GM19240 (cell line): Measurements from ENCODE around the gene RAC3.
A peak's percentile ranks its signal among the peaks of the same experiment; 100 is the strongest.
"Not testable (repeated sequence)": the region's sequence is repeated elsewhere in the genome, so short reads cannot be mapped to it uniquely, and the experiment has no call there.

Experiments used
- DNase-seq: peaks from one replicate; pipeline ENCODE4 v3.0.0; 2011; ENCODE audit warnings: low spot score; ENCODE audit not compliant: insufficient read length

RAC3 gene

DNA sequence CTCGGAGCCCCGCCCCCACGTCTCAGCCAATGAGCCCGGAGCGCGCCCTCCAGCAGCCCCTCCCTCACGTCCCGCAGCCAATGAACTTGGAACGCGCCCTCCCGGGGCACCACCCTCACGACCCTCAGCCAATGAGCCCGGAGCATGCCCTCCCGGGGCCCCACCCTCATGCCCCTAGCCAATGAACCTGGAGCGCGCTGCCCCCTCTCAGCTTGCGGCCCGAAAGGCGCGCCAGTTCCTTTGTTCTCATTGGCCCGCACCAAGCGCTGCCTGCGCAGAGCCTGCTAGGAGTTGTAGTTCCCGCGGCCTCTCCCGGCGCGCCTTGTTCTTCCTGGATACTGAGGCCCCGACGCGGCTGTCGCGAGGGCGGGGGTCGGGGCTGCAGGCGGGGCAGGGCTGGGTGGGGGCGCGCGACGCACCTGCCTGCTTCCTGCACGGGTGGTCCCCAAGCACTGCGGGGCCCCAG, 8.5 kb upstream of the RAC3 start, which contains the start of gene LRRC45:
Gene LRRC45 (plus strand): TSS at position 325 of the 466 bp plus-strand sequence. CDS start 339 bp downstream, outside the sequence.
- DNase-seq: peak; percentile 99

DNA sequence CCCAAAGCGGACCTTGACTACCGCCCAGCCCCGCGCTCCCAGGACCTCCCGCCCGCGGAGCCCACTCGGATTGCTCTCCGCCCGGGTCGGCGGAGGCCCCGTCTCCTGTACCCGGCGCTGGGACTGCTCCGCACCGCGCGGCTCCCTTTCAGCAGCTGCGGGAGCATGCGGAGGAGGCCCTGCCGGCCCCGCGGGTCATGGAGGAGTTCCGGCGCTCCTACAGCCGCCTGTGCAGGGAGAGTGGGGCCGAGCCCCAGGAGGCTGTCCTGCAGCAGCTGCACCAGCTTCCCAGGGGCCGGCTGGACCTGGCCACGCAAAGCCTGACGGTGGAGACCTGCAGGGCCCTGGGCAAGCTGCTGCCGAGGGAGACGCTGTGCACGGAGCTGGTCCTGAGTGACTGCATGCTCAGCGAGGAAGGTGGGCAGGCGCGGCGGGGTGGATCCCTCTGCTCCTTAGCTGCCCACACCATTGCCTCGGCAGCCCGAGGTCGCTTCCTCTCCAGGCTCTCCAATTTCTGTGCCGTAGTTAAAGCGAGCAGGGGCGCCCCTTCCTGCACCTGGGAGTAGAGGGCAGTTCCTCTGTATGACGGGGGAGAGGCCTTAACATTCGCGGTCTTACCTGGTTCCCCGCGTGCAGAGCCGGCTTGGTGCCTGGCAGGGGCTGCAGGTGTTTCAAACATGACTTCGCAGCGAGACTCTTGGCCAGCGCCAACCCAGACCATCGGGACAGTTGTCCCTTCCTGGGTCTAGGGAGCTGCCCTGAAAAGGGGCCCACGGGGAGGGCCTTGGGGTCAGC, 7.8 kb upstream of the RAC3 start:
- no peak for DNase-seq

DNA sequence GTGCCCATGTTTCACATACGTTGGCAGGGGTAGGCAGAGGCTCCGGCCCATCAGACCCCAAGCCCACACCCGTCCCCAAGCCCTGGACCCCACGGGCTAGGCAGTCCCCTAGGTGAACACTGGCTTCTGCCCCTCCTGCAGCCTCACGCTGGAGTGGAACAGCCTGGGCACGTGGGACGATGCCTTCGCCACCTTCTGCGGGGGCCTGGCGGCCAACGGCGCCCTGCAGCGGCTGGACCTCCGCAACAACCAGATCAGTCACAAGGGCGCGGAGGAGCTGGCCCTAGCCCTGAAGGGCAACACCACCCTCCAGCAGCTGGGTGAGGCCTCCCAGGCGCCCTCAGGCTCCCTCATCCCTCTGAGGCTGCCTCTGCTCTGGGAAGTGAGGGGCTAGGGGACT, 6.6 kb upstream of the RAC3 start:
- DNase-seq: no peak

DNA sequence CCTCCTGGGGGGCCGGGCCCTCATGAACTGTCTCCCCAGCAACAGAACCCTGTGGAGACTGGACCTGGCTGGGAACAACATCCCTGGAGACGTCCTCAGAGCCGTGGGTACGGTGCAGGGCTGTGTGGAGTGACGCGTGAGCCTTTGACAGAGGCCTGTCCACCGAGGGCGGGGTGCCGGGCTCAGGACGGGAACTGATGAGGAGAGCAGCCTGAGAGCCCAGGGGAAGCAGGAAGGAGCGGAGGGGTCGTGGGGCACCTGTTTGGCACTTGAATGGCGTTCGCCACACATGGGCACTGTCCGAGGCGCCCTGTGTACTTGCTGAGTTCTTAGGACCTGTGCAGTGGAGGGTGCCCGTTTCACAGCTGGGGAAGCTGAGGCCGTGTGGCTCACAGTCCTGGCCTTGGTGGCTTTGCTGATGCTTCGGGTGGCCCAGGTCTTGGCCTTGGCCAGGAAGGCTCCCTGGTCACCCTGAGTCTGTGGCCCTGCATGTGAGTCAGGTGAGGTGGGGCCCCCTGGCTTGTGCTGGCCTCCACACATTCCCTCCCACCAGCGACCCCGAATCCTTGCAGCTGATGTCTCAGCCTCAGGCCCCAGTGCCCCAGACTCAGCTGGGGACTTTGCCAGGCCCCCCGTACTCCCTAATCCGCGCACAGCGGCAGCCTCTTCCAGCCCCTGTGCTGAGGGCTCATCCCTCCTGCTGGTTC, 5.9 kb upstream of the RAC3 start:
- no peak for DNase-seq

DNA sequence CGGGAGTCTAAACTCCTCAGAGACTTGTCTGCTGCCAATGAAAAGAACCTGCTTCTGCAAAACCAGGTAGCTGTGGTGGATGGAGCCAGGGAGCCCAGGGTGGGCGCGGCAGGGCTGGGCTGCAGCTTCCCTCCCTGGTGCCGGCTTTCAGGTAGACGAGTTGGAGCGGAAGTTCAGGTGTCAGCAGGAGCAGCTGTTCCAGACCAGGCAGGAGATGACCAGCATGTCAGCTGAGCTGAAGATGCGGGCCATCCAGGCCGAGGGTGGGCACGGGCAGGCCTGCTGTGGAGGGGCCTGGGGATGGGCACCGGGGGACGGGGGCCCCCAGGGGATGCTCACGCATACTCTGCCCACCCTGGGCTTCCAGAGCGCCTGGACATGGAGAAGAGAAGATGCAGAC, 3.2 kb upstream of the RAC3 start:
- DNase-seq: no peak

DNA sequence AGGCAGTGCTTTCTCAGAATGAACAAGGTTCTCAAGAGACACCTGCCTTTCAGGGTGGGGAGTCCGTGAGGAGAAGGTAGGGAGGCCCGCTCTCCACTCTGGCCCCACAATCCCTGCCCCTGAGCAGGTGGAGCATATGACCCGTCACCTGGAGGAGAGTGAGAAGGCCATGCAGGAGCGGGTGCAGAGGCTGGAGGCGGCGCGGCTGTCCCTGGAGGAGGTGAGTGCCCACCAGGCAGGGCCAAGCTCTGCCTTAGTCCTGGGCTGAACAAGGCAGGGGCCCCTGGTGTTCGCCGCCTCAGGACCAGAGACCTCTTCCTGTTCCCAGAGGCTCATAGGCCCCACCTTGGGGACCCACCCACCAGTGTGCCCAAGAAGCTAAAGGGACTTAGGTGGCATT, 2.5 kb upstream of the RAC3 start:
- DNase-seq: no peak

DNA sequence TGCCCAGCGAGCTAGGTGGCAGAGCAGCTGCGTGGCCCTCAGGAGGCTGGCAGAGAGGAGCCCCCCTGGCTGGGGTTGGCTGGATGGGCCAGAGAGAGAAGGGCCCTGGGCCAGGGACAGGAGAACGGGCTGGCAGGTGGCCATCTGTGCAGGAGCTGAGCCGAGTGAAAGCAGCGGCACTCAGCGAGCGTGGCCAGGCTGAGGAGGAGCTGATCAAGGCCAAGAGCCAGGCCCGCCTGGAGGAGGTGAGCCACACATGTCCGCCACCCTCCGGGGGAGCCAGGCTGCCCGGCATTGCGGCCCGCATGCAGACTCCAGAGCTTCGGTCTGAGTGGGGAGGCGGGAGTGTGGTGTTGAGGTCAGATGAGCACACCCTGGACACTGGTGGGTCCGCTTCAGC, 2.1 kb upstream of the RAC3 start:
- no peak for DNase-seq

DNA sequence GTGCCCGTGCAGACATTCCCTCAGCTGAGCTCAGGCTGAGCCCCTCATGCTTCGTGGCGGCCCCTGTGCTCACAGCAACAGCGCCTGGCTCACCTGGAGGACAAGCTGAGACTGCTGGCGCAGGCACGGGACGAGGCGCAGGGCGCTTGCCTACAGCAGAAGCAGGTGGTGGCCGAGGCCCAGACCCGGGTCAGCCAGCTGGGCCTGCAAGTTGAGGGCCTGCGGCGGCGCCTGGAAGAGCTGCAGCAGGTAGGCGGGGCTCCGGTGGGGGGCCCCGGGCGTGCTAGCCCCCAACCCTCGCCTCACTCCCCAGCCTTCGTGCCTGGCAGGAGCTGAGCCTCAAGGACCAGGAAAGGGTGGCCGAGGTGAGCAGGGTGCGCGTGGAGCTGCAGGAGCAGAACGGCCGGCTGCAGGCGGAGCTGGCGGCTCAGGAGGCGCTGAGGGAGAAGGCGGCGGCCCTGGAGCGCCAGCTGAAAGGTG, 1.4 kb upstream of the RAC3 start:
- no peak for DNase-seq

DNA sequence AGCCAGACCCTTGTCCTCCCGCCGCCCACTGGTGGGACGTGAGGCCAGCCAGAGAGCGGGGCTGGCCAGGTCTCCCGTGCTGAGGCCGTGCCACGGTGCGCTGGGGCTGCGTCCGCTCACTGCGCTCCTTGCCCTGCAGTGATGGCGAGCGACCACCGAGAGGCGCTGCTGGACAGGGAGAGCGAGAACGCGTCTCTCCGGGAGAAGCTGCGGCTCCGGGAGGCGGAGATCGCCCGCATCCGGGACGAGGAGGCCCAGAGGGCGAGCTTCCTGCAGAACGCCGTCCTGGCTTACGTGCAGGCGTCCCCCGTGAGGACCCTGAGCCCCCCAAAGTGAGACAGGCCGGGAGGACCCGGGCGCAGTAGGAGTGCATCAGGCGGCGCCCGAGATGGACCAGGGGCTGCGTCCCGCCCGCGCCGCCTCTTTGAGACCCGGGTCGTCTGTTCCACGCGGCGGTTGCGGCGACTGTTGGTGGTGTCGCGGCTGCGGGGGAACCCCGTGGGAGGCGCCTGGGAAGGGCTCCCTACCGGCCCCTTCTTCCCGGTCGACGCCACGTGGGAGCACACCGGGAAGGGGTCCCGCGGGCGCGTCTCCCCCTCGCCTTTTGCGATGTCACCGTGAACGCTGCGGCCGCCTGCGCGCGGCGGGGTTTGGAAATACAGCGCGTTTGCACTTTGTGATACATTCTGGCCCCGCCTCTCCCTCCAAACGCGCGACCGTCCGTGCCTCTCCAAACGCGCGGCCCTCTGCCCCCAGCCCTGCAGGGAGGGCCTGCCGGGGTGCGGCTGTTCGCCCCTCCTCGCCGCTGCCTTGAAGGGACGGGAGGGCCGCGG, 792 bp upstream of the RAC3 start:
- peak; percentile 68 for DNase-seq

DNA sequence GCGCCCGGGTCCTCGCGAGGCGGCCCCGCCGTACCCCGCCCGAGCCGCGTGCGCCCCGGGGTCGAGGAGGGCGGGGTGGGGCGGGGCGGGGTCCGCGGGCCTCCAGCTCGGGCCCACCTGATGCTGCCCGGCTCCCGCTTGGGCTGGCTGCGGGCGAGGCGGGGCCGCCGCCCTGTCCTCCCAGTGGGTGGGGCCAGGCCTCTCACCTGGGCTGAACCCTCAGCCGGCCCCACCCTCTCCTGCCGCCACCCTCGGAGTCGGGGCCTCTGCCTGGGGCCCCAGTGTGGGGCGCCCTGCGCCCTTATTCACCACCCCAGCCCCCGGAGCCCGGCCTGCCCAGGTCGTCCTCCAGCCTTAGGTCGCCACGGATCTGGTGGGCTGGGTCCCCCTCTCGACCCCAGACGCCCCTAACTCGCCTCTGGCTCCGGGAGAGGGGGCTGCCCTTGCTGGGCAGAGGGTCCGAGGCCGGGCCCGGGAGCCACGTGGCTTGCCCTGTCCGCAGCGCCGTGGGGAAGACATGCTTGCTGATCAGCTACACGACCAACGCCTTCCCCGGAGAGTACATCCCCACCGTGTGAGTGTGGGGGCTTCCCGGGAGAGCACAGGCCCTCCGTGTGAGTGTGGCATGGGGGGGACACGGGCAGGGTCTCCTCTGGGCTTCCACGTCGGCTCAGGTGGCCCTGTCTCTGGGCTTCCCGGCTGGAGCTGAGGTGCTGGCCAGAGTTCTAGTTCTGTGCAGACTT, 578 bp downstream of the RAC3 start:
- no peak for DNase-seq

DNA sequence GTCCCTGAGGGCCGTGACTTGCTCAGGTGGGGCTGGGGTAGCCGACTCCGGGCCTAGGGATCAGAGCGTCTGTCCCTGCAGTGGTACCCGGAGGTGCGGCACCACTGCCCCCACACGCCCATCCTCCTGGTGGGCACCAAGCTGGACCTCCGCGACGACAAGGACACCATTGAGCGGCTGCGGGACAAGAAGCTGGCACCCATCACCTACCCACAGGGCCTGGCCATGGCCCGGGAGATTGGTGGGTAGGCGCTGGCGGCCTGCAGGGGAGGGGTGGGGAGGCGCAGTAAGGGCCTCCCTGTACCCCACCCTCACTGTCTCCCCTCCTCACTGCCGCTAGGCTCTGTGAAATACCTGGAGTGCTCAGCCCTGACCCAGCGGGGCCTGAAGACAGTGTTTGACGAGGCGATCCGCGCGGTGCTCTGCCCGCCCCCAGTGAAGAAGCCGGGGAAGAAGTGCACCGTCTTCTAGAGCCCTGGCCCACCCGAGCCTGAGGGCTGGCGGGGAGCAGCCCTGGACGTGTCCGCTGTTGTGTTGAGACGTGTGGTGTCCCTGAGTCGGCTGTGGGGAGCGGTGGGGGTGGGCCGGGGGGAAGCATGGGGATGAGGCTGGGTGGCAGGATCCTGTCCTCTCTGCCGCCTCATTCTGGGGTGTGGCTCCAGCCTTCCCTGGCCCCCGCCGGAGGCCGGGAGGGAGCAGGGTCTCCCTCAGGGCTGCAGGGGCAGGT, 2.0 kb downstream of the RAC3 start:
- DNase-seq: no peak

DNA sequence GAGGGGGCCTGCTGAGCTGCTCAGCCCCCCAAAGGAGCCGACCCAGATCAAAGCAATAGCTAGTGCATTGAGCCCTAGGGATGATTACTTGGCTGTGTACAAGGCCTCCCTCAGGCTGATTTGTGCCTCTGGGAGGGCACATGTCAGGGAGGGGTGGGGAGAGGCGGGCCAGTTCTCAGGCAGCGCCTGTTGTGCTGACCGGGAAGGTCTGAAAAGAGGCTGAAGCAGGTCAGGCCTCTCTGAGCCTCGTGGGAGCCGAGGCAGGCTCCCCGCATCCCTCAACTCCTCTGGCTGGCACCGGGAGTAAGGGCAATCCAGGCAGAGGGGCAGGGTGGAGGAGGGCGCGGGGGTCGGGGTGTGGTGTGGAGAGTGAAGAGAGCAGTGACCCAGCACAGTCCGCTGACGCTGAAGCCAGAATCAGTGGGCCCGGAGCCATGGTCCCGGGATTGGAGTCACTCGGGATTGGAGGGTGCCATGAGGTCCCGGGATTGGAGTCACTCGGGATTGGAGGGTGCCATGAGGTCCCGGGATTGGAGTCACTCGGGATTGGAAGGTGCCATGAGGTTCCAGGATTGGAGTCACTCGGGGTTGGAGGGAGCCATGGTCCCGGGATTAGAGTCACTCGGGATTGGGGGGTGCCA, 3.0 kb downstream of the RAC3 start:
- no peak for DNase-seq

DNA sequence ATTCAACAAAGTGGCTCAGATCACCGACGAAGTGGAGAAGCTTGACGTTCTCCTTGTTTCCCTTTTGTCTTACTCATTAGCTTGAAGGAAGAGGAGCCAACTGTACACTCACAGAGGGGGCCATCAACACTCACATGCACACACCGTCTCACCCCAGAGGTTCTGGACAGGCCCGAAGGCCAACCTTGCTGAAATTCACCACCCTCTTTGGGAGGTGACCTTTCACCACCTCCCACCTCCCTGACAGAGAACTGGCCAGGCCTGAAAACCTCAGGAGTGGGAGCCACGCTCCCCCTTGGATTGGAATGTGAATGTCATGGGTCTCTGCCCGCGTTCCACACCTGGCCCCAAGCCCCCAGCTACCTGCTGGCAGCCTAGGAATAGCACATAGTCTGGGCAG, 4.0 kb downstream of the RAC3 start:
- DNase-seq: no peak

DNA sequence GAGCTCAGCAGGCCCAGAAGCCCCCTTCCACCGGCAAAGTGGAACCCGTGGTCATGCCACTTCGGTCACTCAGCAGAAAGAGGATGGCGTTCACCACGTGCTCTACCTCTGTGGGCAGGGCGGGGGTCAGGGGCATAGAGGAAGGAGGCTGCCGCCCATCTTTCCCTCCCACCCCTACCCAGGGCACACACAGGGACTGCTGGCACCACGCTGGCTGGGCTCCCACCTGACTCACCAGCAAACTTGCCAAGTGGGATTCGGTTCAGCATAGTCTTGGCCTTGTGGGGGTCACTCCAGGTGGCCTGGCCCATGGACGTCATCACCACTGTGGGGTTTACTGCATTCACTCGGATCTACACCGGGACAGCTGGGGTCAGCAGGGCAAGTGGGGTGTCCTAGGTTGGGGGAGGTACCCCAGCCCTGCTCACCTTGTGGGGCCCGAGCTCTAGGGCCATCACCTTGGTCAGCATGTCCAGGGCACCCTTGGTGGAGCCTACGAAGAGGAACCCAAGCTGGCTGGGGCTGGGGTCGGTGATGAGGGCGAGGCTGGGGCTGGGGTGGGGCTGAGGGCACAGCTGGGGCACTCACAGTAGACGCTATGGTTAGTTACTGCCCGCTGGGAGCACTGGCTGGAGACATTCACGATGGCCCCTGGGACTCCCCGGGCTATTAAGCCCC, 4.6 kb downstream of the RAC3 start:
- no peak for DNase-seq

DNA sequence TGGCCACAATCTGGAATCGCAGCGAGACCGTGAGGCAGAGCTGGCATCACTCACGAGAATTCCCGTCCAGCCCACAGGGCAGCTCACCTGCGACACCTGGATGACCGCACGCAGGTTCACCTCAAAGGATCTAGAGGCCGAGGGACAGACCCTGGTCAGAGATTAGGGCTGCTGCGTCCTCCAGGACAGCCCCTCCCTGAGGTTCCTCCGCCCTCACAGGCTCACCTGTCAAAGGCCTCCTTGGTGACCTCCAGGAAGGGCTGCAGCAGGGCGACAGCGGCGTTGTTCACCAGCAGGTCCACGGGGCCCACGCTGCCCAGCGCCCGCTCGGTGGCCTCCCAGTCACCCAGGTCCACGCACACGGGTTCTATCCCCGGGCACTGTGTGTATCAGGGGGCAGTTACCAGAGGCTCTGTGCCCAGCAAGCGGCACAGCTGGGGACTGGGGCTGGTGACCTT, 5.2 kb downstream of the RAC3 start:
- no peak for DNase-seq

DNA sequence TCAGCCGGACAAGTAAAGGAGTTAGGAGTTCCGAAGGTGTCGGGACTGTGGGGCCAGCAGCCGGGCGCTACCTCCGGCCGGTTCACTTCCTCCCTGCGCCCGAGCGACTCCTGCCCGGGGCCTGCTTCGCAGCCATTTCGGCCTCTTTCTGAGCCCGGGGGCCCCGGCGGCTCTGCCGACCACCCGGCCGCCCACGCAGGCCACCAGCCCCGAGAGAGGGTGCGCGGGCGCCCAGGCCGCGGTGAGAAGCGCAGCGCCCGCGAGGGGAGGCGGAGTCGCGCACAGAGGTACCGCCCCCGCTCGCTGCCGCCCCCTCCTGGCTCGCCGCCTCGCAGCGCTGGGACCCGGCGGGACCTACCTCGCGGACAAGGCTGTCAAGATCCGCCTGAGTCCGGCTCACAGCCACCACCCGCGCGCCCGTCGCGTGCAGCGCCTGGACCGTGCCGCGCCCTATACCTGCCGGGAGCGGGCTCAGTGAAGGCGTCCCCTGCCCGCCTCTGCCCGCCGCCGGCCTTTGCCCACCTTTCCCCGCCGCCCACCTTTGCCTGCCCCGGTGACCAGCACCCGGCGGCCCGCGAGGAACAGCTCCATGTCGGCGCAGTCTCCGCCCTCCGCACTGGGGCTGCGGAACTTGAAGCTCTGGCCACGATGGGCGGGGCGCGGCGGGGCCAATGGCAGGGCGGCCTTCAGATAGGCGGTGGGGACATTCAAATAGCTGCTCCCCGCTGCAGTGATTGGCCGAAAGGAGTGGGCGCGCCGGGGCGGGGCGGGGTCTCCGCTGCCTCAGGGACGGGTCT, 5.8 kb downstream of the RAC3 start, which contains the start of gene DCXR:
Gene DCXR (minus strand): TSS at position 606 of the 797 bp plus-strand sequence. CDS start 15 bp downstream, at position 591.
- peak; percentile 99 for DNase-seq

DNA sequence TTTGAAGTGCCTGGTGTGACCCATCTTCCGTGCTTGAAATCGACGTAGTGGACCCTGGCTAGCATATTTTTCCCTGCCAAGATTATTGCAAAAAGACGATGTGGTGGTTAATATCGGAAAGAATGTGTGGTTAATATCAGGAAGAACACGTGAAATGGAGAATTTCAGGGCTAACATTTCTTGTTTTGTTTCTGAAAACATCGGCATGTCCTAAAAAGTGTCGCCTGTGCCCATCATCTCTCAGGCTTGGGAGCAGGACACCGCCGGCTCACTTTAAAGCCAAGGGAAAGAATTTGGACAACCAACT, 6.4 kb downstream of the RAC3 start:
- DNase-seq: no peak

DNA sequence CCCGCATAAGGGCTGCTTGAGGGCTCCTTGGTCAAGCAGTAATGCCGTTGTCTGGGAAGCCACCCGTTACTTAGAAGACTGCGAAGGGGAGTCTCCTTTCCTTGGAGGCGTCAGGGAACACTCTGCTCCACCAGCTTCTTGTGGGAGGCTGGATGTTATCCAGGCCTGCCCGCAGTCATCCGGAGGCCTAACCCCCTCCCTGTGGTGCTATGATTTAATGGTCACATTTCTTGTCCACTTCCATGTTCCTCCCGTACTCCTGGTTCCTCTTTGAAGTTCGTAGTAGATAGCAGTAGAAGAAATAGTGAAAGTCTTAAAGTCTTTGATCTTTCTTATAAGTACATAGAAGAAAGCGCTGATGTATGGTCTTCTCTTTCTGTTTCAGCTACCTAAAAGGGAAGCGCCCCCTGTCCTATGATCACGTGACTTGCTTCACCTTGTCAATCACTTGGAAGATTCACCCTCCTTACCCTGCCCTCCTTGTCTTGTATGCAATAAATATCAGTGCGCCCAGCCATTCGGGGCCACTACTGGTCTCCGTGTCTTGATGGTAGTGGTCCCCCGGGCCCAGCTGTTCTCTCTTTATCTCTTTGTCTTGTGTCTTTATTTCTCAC, 7.4 kb downstream of the RAC3 start:
- not testable (repeated sequence) for DNase-seq
